Neuronal stem cell (in vitro differentiated cells): ENCODE results near the gene PLXNB2.
A peak's percentile ranks its signal among the peaks of the same experiment; 100 is the strongest.
"Not testable (repeated sequence)": the region's sequence is repeated elsewhere in the genome, so short reads cannot be mapped to it uniquely, and the experiment has no call there.

ENCODE experiments used
- DNase-seq: peaks from one replicate; pipeline ENCODE4 v3.0.0-alpha.2; 2013; ENCODE audit warnings: low spot score
- H2AFZ ChIP-seq: one replicate; pipeline ENCODE4 v1.6.1; 2013; ENCODE audit warnings: mild to moderate bottlenecking, low read length, inconsistent platforms
- H2AK5ac ChIP-seq: 2 replicates; pipeline ENCODE4 v1.6.1; 2013; ENCODE audit warnings: low read depth, mild to moderate bottlenecking, inconsistent platforms, low read length, moderate library complexity, mixed read lengths
- H2BK120ac ChIP-seq: 2 replicates; pipeline ENCODE4 v1.6.1; 2013; ENCODE audit warnings: low read depth, mild to moderate bottlenecking, inconsistent platforms, low read length, moderate library complexity, mixed read lengths
- H2BK12ac ChIP-seq: one replicate; pipeline ENCODE4 v1.6.1; 2013; ENCODE audit warnings: low read length, inconsistent platforms
- H2BK15ac ChIP-seq: 2 replicates; pipeline ENCODE4 v1.6.1; 2013; ENCODE audit warnings: mild to moderate bottlenecking, low read length, inconsistent platforms, mixed read lengths
- H2BK5ac ChIP-seq: one replicate; pipeline ENCODE4 v1.6.1; 2013; ENCODE audit warnings: inconsistent platforms, mild to moderate bottlenecking, low read length, moderate library complexity
- H3K14ac ChIP-seq: one replicate; pipeline ENCODE4 v1.6.1; 2013; ENCODE audit warnings: low read length, inconsistent platforms
- H3K18ac ChIP-seq: 2 replicates; pipeline ENCODE4 v1.6.1; 2013; ENCODE audit warnings: low read length, inconsistent platforms
- H3K23ac ChIP-seq: 2 replicates; pipeline ENCODE4 v1.6.1; 2013; ENCODE audit warnings: low read depth, mild to moderate bottlenecking, mixed read lengths, low read length, inconsistent platforms; ENCODE audit not compliant: poor library complexity
- H3K27ac ChIP-seq: replicated peaks from 3 replicates; pipeline ENCODE4 v1.5.1; 2013; ENCODE audit warnings: low read length, inconsistent platforms
- H3K27me3 ChIP-seq, 3 experiments: 2 replicates each; pipeline ENCODE4 v1.6.1; 2013; ENCODE audit warnings: low read length in 3 of 3, mild to moderate bottlenecking in 2 of 3, inconsistent platforms in 1 of 3, low read depth in 1 of 3, mixed read lengths in 1 of 3, moderate library complexity in 1 of 3; ENCODE audit not compliant: control insufficient read depth in 3 of 3, insufficient read depth in 3 of 3
- H3K36me3 ChIP-seq, 2 donors: replicated peaks in 1 of 2; 2 replicates each; pipeline ENCODE4 v1.6.1; 2013; ENCODE audit warnings: low read length in 2 of 2; ENCODE audit not compliant: control insufficient read depth in 2 of 2, insufficient read depth in 2 of 2
- H3K4ac ChIP-seq: 2 replicates; pipeline ENCODE4 v1.6.1; 2013; ENCODE audit warnings: inconsistent platforms, mild to moderate bottlenecking, low read length, moderate library complexity
- H3K4me1 ChIP-seq, 2 donors: 1 replicate in 1 of 2; 2 replicates in 1 of 2; pipeline ENCODE4 v1.6.1; 2013; ENCODE audit warnings: low read length in 2 of 2, low read depth in 1 of 2; ENCODE audit not compliant: control insufficient read depth in 2 of 2, insufficient read depth in 1 of 2
- H3K4me2 ChIP-seq: one replicate; pipeline ENCODE4 v1.6.1; 2013; ENCODE audit warnings: mild to moderate bottlenecking, low read length, inconsistent platforms; ENCODE audit not compliant: insufficient read depth, poor library complexity, severe bottlenecking
- H3K4me3 ChIP-seq, 2 donors: 2 replicates each; pipeline ENCODE4 v1.5.1; 2013; ENCODE audit warnings: low read length in 2 of 2, mild to moderate bottlenecking in 2 of 2, inconsistent platforms in 1 of 2, moderate library complexity in 1 of 2
- H3K79me1 ChIP-seq: one replicate; pipeline ENCODE4 v1.6.1; 2013; ENCODE audit warnings: low read depth, mild to moderate bottlenecking, inconsistent platforms, low read length, moderate library complexity
- H3K9ac ChIP-seq: one replicate; pipeline ENCODE4 v1.6.1; 2013; ENCODE audit warnings: mild to moderate bottlenecking, low read depth, low read length, inconsistent platforms; ENCODE audit not compliant: poor library complexity
- H3K9me3 ChIP-seq, 2 donors: replicated peaks in 1 of 2; 2 replicates each; pipeline versions ENCODE3 to v1.6.1; 2013; ENCODE audit warnings: low read length in 2 of 2, mild to moderate bottlenecking in 2 of 2, inconsistent platforms in 1 of 2, low read depth in 1 of 2, mixed read lengths in 1 of 2, moderate library complexity in 1 of 2; ENCODE audit not compliant: control insufficient read depth in 2 of 2, insufficient read depth in 1 of 2
- H4K8ac ChIP-seq: one replicate; pipeline ENCODE4 v1.6.1; 2013; ENCODE audit warnings: low read depth, mild to moderate bottlenecking, inconsistent platforms, low read length, moderate library complexity
- H4K91ac ChIP-seq: one replicate; pipeline ENCODE4 v1.6.1; 2013; ENCODE audit warnings: low read length, low read depth, mild to moderate bottlenecking, inconsistent platforms; ENCODE audit not compliant: poor library complexity
- WGBS, 2 donors: extraction: QIAGEN DNeasy Blood & Tissue Kit; methylation state at CpG; one replicate each; pipeline ENCODE4 v1.1.7; 2013; ENCODE audit warnings: missing lambda C conversion rate in 2 of 2, mixed read lengths in 1 of 2; ENCODE audit not compliant: insufficient read length in 2 of 2, insufficient replicate concordance in 1 of 2; ENCODE audit errors: extremely low coverage in 2 of 2; 5-methylcytosine and 5-hydroxymethylcytosine counted together

Gene PLXNB2

DNA sequence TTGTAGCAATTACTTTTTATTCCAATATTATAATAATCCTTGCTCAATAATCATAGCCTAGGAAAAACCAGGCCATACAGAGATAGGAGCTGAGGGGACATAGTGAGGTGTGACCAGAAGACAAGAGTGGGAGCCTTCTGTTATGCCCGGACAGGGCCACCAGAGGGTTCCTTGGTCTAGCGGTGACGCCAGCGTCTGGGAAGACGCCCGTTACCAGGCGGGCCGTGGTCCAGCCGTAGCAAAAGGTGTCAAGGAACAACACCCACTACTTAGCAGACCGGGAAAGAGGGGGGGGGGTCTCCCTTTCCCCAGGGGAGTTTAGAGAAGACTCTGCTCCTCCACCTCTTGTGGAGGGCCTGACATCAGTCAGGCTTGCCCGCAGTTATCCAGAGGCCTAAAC is 34.1 kb downstream of the PLXNB2 start:
- not testable (repeated sequence) for H3K14ac ChIP-seq, H2BK5ac ChIP-seq, H2BK12ac ChIP-seq, H3K27me3 ChIP-seq, H3K9ac ChIP-seq, H3K4me2 ChIP-seq, H3K4me3 ChIP-seq, H3K4ac ChIP-seq, H3K27ac ChIP-seq, H4K91ac ChIP-seq, H4K8ac ChIP-seq, H2BK120ac ChIP-seq, H2AFZ ChIP-seq, H3K9me3 ChIP-seq, H2AK5ac ChIP-seq, DNase-seq, H2BK15ac ChIP-seq, H3K79me1 ChIP-seq, H3K23ac ChIP-seq, H3K18ac ChIP-seq
- Histone ChIP-seq H3K36me3 (peaks cover 29 to 44% of the 10 kb centered on the region in 2 donors), H3K4me1 (peaks cover 26 to 29% of the 10 kb centered on the region in 2 donors)
- no CpG with 5 or more reads among the region's 11 CpGs for WGBS, 2 donors

DNA sequence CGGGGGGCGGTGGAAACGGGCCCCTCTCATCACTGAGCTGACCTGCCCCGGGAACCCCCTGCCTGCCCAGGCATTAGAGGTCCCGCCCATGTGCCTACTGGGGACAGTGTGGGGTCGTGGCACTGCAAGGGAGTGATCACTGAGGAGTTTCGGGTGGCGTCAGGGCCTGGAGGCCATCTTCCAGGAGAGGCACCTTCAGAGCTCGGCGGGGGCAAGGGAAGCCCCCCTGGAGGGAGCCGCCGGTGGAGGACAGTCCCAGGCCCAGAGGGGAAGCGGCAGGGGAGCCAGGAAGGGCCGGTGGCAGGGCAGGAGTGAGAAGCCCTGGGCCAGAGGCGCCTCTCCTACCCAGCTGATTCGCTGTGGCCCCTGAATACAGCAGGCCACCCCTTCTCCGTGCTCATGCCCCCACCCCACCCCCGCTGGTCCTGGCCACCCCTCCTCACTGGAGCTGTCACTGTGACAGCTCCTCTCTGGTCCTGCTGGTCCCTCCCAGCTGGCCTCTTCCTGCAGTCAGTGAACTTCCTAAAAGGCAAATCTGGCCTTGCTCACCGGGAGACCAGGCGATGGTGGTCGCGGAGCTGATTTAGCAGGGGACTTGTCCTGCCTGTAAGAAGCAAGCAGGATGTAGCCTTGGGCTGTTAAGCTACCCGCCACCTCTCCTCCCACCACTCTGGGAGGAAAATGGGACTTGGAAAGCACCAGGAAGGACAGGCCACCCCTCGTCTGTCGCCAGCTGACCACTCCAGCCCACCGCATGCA is 35.2 kb downstream of the PLXNB2 start:
- Histone ChIP-seq H3K9ac (peak overlapping the region; percentile 46), H2AFZ (peak overlapping the region; percentile 55), H2BK15ac (peak overlapping the region; percentile 23), H3K23ac (no peak overlapping the region), H3K36me3 (peaks cover 19 to 33% of the 10 kb centered on the region in 2 donors), H3K18ac (peak overlapping the region; percentile 96), H4K8ac (no peak overlapping the region), H3K9me3 (peaks cover 5 to 7% of the 10 kb centered on the region in 2 donors), H2BK120ac (peak overlapping the region; percentile 92), H3K27me3 (peaks cover 0 to 9% (median 0%) of the 10 kb centered on the region in 3 experiments), H2BK5ac (peak overlapping the region; percentile 83), H3K14ac (no peak overlapping the region), H3K4me2 (peak overlapping the region; percentile 60), H3K4me3 (no peak overlapping the region), H3K27ac (peak overlapping the region; percentile 82), H2BK12ac (no peak overlapping the region), H4K91ac (no peak overlapping the region), H2AK5ac (peak overlapping the region; percentile 90), H3K4ac (no peak overlapping the region), H3K79me1 (peaks cover 5% of the 10 kb centered on the region), H3K4me1 (peaks cover 26 to 29% of the 10 kb centered on the region in 2 donors)
- no CpG with 5 or more reads among the region's 26 CpGs for WGBS, 2 donors
- peak; percentile 24 for DNase-seq

GRCh38 chr22:50271519-50271970 is 35.9 kb downstream of the PLXNB2 start:
- peak overlapping the region; percentile 93 for H3K27ac ChIP-seq
- peak overlapping the region; percentile 60 for H3K9ac ChIP-seq
- peaks cover 7 to 9% of the 10 kb centered on the region in 2 donors for H3K9me3 ChIP-seq
- H3K27me3 ChIP-seq: peaks cover 0 to 9% (median 0%) of the 10 kb centered on the region in 3 experiments
- no peak overlapping the region for H3K23ac ChIP-seq
- no peak overlapping the region for H2BK12ac ChIP-seq
- H3K4ac ChIP-seq: no peak overlapping the region
- no CpG with 5 or more reads among the region's 45 CpGs for WGBS, 2 donors
- H4K91ac ChIP-seq: no peak overlapping the region
- H2AFZ ChIP-seq: peak overlapping the region; percentile 83
- peaks cover 16 to 31% of the 10 kb centered on the region in 2 donors for H3K36me3 ChIP-seq
- peak overlapping the region; percentile 87 for H2BK5ac ChIP-seq
- no peak overlapping the region for H3K14ac ChIP-seq
- peak; percentile 89 for DNase-seq
- peaks cover 26 to 29% of the 10 kb centered on the region in 2 donors for H3K4me1 ChIP-seq
- H3K79me1 ChIP-seq: peaks cover 5% of the 10 kb centered on the region
- H2BK120ac ChIP-seq: no peak overlapping the region
- H4K8ac ChIP-seq: no peak overlapping the region
- H2BK15ac ChIP-seq: peak overlapping the region; percentile 92
- peak overlapping the region; percentile 83 for H3K4me2 ChIP-seq
- H3K4me3 ChIP-seq: peak overlapping the region; percentile 35 to 67
- H3K18ac ChIP-seq: peak overlapping the region; percentile 76
- H2AK5ac ChIP-seq: peak overlapping the region; percentile 93

- peak overlapping the region; percentile 94 for H3K18ac ChIP-seq
- no CpG with 5 or more reads among the region's 53 CpGs for WGBS, 2 donors
- H3K4me2 ChIP-seq: peak overlapping the region; percentile 83
- peaks cover 4 to 6% of the 10 kb centered on the region in 2 donors for H3K9me3 ChIP-seq
- H3K27me3 ChIP-seq: peaks cover 0 to 9% (median 0%) of the 10 kb centered on the region in 3 experiments
- peak overlapping the region; percentile 93 for H2AK5ac ChIP-seq
- peak overlapping the region; percentile 87 for H2BK5ac ChIP-seq
- peak; percentile 82 for DNase-seq
- H3K4me3 ChIP-seq: peak overlapping the region; percentile 66 to 67
- H3K9ac ChIP-seq: no peak overlapping the region
- peak overlapping the region; percentile 63 for H2BK120ac ChIP-seq
- peak overlapping the region; percentile 83 for H2AFZ ChIP-seq
- H4K91ac ChIP-seq: no peak overlapping the region
- peaks cover 2% of the 10 kb centered on the region for H3K79me1 ChIP-seq
- peak overlapping the region; percentile 92 for H2BK15ac ChIP-seq
- H3K27ac ChIP-seq: peak overlapping the region; percentile 93
- H3K4ac ChIP-seq: no peak overlapping the region
- H3K4me1 ChIP-seq: peaks cover 26 to 29% of the 10 kb centered on the region in 2 donors
- no peak overlapping the region for H4K8ac ChIP-seq
- H3K36me3 ChIP-seq: peaks cover 9 to 28% of the 10 kb centered on the region in 2 donors
- H3K14ac ChIP-seq: no peak overlapping the region
- H3K23ac ChIP-seq: peak overlapping the region; percentile 67
- H2BK12ac ChIP-seq: no peak overlapping the region
Measured at GRCh38 chr22:50270666-50271394, 36.6 kb downstream of the PLXNB2 start.
